H1 (cell line): ENCODE data around the gene PCDHGA2. TPM values are rescaled to one million over a fixed set of nuclear protein-coding genes. Genes with fewer than 3 reads are reported as not detected.

Experiments used
- CTCF ChIA-PET: fragments of 300-600 bp; sonication (Branson Sonifier 250); formaldehyde crosslinking; loops from one replicate; lab custom pipeline; 2021; ENCODE audit not compliant: partially characterized antibody; lab: Charles Lee
- POLR2A ChIA-PET: fragments of 300-600 bp; sonication (Branson Sonifier 250); formaldehyde crosslinking; loops from one replicate; lab custom pipeline; 2021; ENCODE audit warnings: inconsistent platforms; ENCODE audit not compliant: partially characterized antibody; lab: Charles Lee
- DNase-seq, 2 experiments: peaks; one replicate each; pipeline versions ENCODE4 v3.0.0 to v3.0.0-alpha.2; 2010 to 2022; ENCODE audit warnings: low spot score in 2 of 2, low read depth in 1 of 2, mixed read lengths in 1 of 2
- FAIRE-seq: peaks from 2 replicates; lab custom pipeline; 2011; peaks lifted over from hg19 to GRCh38; lab: Jason Lieb, UNC
- H2AFZ ChIP-seq: 2 replicates; pipeline ENCODE4 v1.8.1; 2012; ENCODE audit warnings: low read length, inconsistent platforms
- H2AK5ac ChIP-seq: 2 replicates; pipeline ENCODE4 v1.6.1; 2013; ENCODE audit warnings: low read depth, low read length
- H2BK120ac ChIP-seq: replicated peaks from 2 replicates; pipeline ENCODE3; 2013; ENCODE audit warnings: low read depth, low read length, inconsistent platforms
- H2BK12ac ChIP-seq: 2 replicates; pipeline ENCODE4 v1.6.1; 2013; ENCODE audit warnings: low read depth, low read length
- H2BK15ac ChIP-seq: 2 replicates; pipeline ENCODE4 v1.6.1; 2013; ENCODE audit warnings: low read length
- H2BK20ac ChIP-seq: 2 replicates; pipeline ENCODE4 v1.6.1; 2013; ENCODE audit warnings: low read length
- H2BK5ac ChIP-seq: 2 replicates; pipeline ENCODE4 v1.6.1; 2013; ENCODE audit warnings: low read depth, low read length
- H3K14ac ChIP-seq: 2 replicates; pipeline ENCODE4 v1.6.1; 2013; ENCODE audit warnings: inconsistent platforms; ENCODE audit not compliant: insufficient read length
- H3K18ac ChIP-seq: 2 replicates; pipeline ENCODE4 v1.6.1; 2013; ENCODE audit warnings: low read length; ENCODE audit errors: extremely low read depth
- H3K23ac ChIP-seq: 2 replicates; pipeline ENCODE4 v1.6.1; 2013; ENCODE audit warnings: inconsistent platforms; ENCODE audit not compliant: insufficient read length
- H3K23me2 ChIP-seq: 2 replicates; pipeline ENCODE4 v1.6.1; 2013; ENCODE audit warnings: low read depth, low read length
- H3K27ac ChIP-seq: 2 replicates; pipeline ENCODE4 v1.6.1; 2011; ENCODE audit warnings: low read depth, low read length, inconsistent platforms
- H3K27me3 ChIP-seq, 4 experiments: replicated peaks in 1 of 4; 1 replicate in 1 of 4; 2 replicates in 3 of 4; pipeline versions ENCODE4 v1.6.1 to v1.8.1; 2011 to 2013; ENCODE audit warnings: low read length in 3 of 4, mild to moderate bottlenecking in 3 of 4, inconsistent platforms in 2 of 4, mixed read lengths in 2 of 4, moderate library complexity in 1 of 4; ENCODE audit not compliant: control insufficient read depth in 3 of 4, insufficient read depth in 3 of 4; ENCODE audit errors: extremely low read depth in 1 of 4
- H3K36me3 ChIP-seq, 4 experiments: 2 replicates each; pipeline versions ENCODE4 v1.6.1 to v1.8.1; 2011 to 2013; ENCODE audit warnings: mild to moderate bottlenecking in 4 of 4, low read length in 3 of 4, moderate library complexity in 2 of 4, control low read depth in 1 of 4, inconsistent platforms in 1 of 4; ENCODE audit not compliant: insufficient read depth in 4 of 4, control insufficient read depth in 2 of 4
- H3K4ac ChIP-seq: replicated peaks from 2 replicates; pipeline ENCODE3; 2013; ENCODE audit warnings: low read length, low read depth, mixed read lengths, inconsistent platforms; ENCODE audit not compliant: insufficient read length
- H3K4me1 ChIP-seq, 4 experiments: replicated peaks in 1 of 4; 1 replicate in 1 of 4; 2 replicates in 3 of 4; pipeline versions ENCODE4 v1.6.1 to v1.8.1; 2011 to 2013; ENCODE audit warnings: low read length in 3 of 4, inconsistent platforms in 2 of 4, mixed read lengths in 1 of 4; ENCODE audit not compliant: insufficient read depth in 4 of 4, control insufficient read depth in 3 of 4
- H3K4me2 ChIP-seq, 2 experiments: 2 replicates each; pipeline versions ENCODE4 v1.6.1 to v1.8.1; 2011 to 2013; ENCODE audit warnings: low read depth in 2 of 2, low read length in 2 of 2, control low read depth in 1 of 2, inconsistent platforms in 1 of 2, mild to moderate bottlenecking in 1 of 2; ENCODE audit not compliant: insufficient read depth in 1 of 2
- H3K4me3 ChIP-seq, 4 experiments: fragments of 200-600, 300-600 bp in 1 of 4; sonication (generic), shearing (Covaris generic), sonication (Bioruptor Twin) in 1 of 4; 2 replicates each; pipeline versions ENCODE4 v1.5.1 to v1.8.1; 2011 to 2016; ENCODE audit warnings: low read length in 4 of 4, low read depth in 3 of 4, control low read depth in 2 of 4, inconsistent platforms in 2 of 4, mild to moderate bottlenecking in 2 of 4, mixed read lengths in 1 of 4, moderate library complexity in 1 of 4; ENCODE audit not compliant: insufficient read depth in 2 of 4; ENCODE audit errors: extremely low read depth in 1 of 4
- H3K56ac ChIP-seq: replicated peaks from 2 replicates; pipeline ENCODE3; 2013; ENCODE audit warnings: low read depth, mild to moderate bottlenecking, mixed read lengths, low read length, inconsistent platforms; ENCODE audit not compliant: insufficient read length
- H3K79me1 ChIP-seq: 2 replicates; pipeline ENCODE4 v1.6.1; 2013; ENCODE audit warnings: low read depth, low read length, control low read depth
- H3K79me2 ChIP-seq, 2 experiments: 2 replicates each; pipeline versions ENCODE4 v1.6.1 to v1.8.1; 2012 to 2013; ENCODE audit warnings: low read length in 2 of 2, mild to moderate bottlenecking in 2 of 2, inconsistent platforms in 1 of 2; ENCODE audit not compliant: insufficient read depth in 2 of 2, control insufficient read depth in 1 of 2
- H3K9ac ChIP-seq, 4 experiments: replicated peaks in 1 of 4; 1 replicate in 1 of 4; 2 replicates in 3 of 4; pipeline versions ENCODE4 v1.6.1 to v1.8.1; 2011 to 2013; ENCODE audit warnings: low read depth in 3 of 4, low read length in 3 of 4, control low read depth in 2 of 4, mild to moderate bottlenecking in 2 of 4, moderate library complexity in 2 of 4, inconsistent platforms in 1 of 4; ENCODE audit errors: extremely low read depth in 1 of 4
- H3K9me3 ChIP-seq, 2 experiments: 2 replicates each; pipeline versions ENCODE4 v1.6.1 to v1.8.1; 2012 to 2013; ENCODE audit warnings: mild to moderate bottlenecking in 2 of 2, moderate library complexity in 2 of 2, control low read depth in 1 of 2, inconsistent platforms in 1 of 2, low read depth in 1 of 2, low read length in 1 of 2, mixed read lengths in 1 of 2; ENCODE audit not compliant: insufficient read depth in 2 of 2
- H4K20me1 ChIP-seq, 2 experiments: replicated peaks in 1 of 2; 2 replicates each; pipeline versions ENCODE3 to v1.8.1; 2011 to 2013; ENCODE audit warnings: inconsistent platforms in 2 of 2, low read length in 2 of 2, mild to moderate bottlenecking in 1 of 2; ENCODE audit not compliant: insufficient read depth in 2 of 2, control insufficient read depth in 1 of 2
- H4K5ac ChIP-seq: 2 replicates; pipeline ENCODE4 v1.6.1; 2013; ENCODE audit warnings: low read length, low read depth, mixed read lengths, inconsistent platforms; ENCODE audit not compliant: insufficient read length
- H4K8ac ChIP-seq: 2 replicates; pipeline ENCODE4 v1.8.0; 2013; ENCODE audit warnings: mild to moderate bottlenecking, moderate library complexity, low read length, inconsistent platforms; ENCODE audit not compliant: insufficient read depth; ENCODE audit errors: extremely low read depth
- H4K91ac ChIP-seq: replicated peaks from 2 replicates; pipeline ENCODE3; 2013; ENCODE audit warnings: low read length, mixed read lengths, inconsistent platforms; ENCODE audit not compliant: insufficient read length
- CEBPB ChIP-seq: IDR thresholded peaks from 2 replicates; pipeline ENCODE4 v1.6.1; 2012; ENCODE audit warnings: low read depth, low read length
- CREB1 ChIP-seq: IDR thresholded peaks from 2 replicates; pipeline ENCODE4 v1.6.1; 2012; ENCODE audit warnings: inconsistent platforms
- KDM1A ChIP-seq: fragments of 200-600, 300-600 bp; sonication (generic); IDR thresholded peaks from 2 replicates; pipeline ENCODE4 v1.7.1; 2016; ENCODE audit warnings: mild to moderate bottlenecking, low read length, borderline replicate concordance
- PHF8 ChIP-seq: fragments of 200-600 bp; sonication (generic); conservative IDR thresholded peaks from 2 replicates; pipeline ENCODE4 v1.7.1; 2012; ENCODE audit warnings: low read depth, mild to moderate bottlenecking, inconsistent platforms, low read length, moderate library complexity
- RBBP5 ChIP-seq: IDR thresholded peaks from 2 replicates; pipeline ENCODE4 v1.7.1; 2012; ENCODE audit warnings: low read depth, mild to moderate bottlenecking, inconsistent platforms, low read length, moderate library complexity, borderline replicate concordance
- SP4 ChIP-seq: IDR thresholded peaks from 2 replicates; pipeline ENCODE4 v1.6.1; 2012; ENCODE audit warnings: low read length, inconsistent platforms
- SRF ChIP-seq: IDR thresholded peaks from 2 replicates; pipeline ENCODE4 v1.6.1; 2011; ENCODE audit warnings: mild to moderate bottlenecking, low read depth, low read length, moderate library complexity
- TAF1 ChIP-seq: IDR thresholded peaks from 2 replicates; pipeline ENCODE4 v1.6.1; 2011; ENCODE audit warnings: mild to moderate bottlenecking, low read depth, low read length
- TEAD4 ChIP-seq: IDR thresholded peaks from 2 replicates; pipeline ENCODE4 v1.6.1; 2012; ENCODE audit warnings: low read depth, low read length, inconsistent platforms, mixed read lengths
- USF2 ChIP-seq: IDR thresholded peaks from 2 replicates; pipeline ENCODE4 v1.6.1; 2011; ENCODE audit warnings: low read length, improper control_type of control experiment
- WGBS, 2 experiments: shearing (Covaris generic) in 1 of 2; methylation state at CpG; one replicate each; pipeline versions ENCODE4 v1.1.6 to v1.1.7; 2013 to 2015; ENCODE audit warnings: low lambda C conversion rate in 2 of 2, mixed read lengths in 2 of 2, inconsistent platforms in 1 of 2, low coverage in 1 of 2, missing lambda C conversion rate in 1 of 2; ENCODE audit not compliant: insufficient replicate concordance in 2 of 2, insufficient coverage in 1 of 2, insufficient read length in 1 of 2; ENCODE audit errors: extremely low coverage in 1 of 2, missing lambda C conversion rate in 1 of 2; 5-methylcytosine and 5-hydroxymethylcytosine counted together
- polyA plus RNA-seq, 7 experiments: library from polyadenylated mRNA; depleted of rRNA in 3 of 7; stranded (reverse) in 5 of 7; unstranded in 2 of 7; fragments of >200 nt in 5 of 7; fragments of 200-250 nt in 2 of 7; gene quantifications; 1 replicate in 5 of 7; 2 replicates in 1 of 7; 4 replicates in 1 of 7; pipeline versions ENCODE4 v1.2.1 to v1.2.3, GENCODE V29; 2011 to 2013; ENCODE audit warnings: missing spikeins in 2 of 7, mixed read lengths in 2 of 7
- total RNA-seq: library from RNA; stranded (reverse); fragmentation: NEBNext Ultra II Directional; extraction: Animal tissue kit (Norgen Biotek cat#: 25700); gene quantifications from 2 replicates; pipeline ENCODE4 v1.2.1, GENCODE V29; 2021

PCDHGA2 gene
- total and polyA plus RNA-seq, 2 of the 8 experiments (the other 6 are each of a cell fraction or from before 2014, with no cell fraction given) = 0.32 to 0.39 TPM

DNA sequence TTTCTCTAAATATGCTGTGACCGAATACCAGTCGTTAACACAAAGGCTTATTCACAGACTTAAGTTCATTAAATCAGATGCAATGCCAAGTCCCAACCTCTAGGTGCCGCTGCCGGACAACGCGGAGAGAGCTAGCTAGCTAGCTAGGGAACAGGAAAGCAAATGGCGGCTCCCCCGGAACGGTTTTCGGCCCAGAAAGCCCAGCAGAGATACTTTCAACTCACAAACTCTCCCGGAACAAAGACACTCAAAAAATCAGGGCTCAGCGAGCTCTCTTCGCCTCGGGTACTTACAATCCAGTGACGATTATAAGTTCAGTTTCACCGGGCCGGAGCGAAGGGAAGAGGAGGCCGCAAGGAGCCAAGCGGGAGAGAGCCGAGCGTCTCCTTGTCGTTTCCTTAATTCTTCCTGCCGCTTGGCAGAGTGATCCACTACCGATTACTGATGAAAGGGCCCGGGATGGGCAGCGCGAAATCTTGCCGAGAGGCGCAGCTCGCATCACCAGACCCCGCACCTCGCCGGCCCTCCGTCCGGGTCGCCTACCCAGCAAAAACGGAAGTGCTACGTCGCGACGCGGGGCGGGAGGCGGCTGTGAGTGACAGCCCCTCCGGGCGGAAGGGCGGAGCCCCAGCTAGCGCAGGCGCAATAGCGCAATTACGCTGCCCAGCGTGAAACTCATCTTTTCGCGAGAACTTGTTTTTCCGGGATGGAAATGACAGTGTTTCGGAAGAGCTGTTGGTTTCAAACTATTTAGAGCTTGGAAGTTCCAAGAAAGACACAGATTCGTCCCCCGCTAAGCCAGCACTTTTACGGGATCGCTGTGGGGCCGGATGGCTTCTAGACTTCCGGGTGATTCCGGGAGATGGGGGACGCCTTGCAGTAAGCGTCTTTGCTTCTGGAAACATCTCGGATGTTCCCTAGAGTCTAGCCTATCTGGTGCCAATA, 18.1 kb upstream of the PCDHGA2 start, which contains the start of gene TAF7:
TSS of gene TAF7 (minus strand) at position 560 of the 945 bp plus-strand sequence. CDS start 740 bp downstream, outside the sequence.
- peak within 1 kb of the TSS; percentile 84; the same call in 1 of the 2 replicates for H2AK5ac ChIP-seq
- H4K20me1 ChIP-seq = no peaks in the 10 kb centered on the region
- H3K23ac ChIP-seq = no peak within 1 kb of the TSS
- H3K4me3 ChIP-seq = peak within 1 kb of the TSS; percentile 79 to 99 (median 92)
- H3K9me3 ChIP-seq = peaks cover 22 to 27% of the 10 kb centered on the region in 2 experiments
- H3K9ac ChIP-seq = peak within 1 kb of the TSS; percentile 93 to 98 (median 96)
- no peak within 1 kb of the TSS for H2BK15ac ChIP-seq
- H3K18ac ChIP-seq = peak within 1 kb of the TSS; percentile 68
- peak within 1 kb of the TSS; percentile 78 for H2BK120ac ChIP-seq
- H3K23me2 ChIP-seq = peaks cover 3% of the 10 kb centered on the region
- no peak within 1 kb of the TSS for H3K14ac ChIP-seq
- H3K4me2 ChIP-seq = peak within 1 kb of the TSS; percentile 66 to 74
- H2BK20ac ChIP-seq = no peak within 1 kb of the TSS
- no peaks in the 10 kb centered on the region for H3K79me1 ChIP-seq
- H3K27me3 ChIP-seq = no peaks in the 10 kb centered on the region
- peak within 1 kb of the TSS; percentile 45 for H4K91ac ChIP-seq
- peak within 1 kb of the TSS; percentile 83 for H3K56ac ChIP-seq
- peaks cover 11 to 25% of the 10 kb centered on the region in 2 experiments for H3K79me2 ChIP-seq
- DNase-seq = peak; percentile 77 to 95
- CTCF ChIA-PET = interaction anchor here (0.6 to 5.0 kb wide), 56 partner anchors 9 to 297 kb away, joined by 3 to 30 read pairs (median 5); partner anchors contain the start of genes PCDHB12, PCDHB13, PCDHB14 and PCDHB15
- peak within 1 kb of the TSS; percentile 95 for H3K27ac ChIP-seq
- no peaks in the 10 kb centered on the region for H3K4me1 ChIP-seq
- 3% methylated on average over 67 of the region's 67 CpGs; no CpG with 5 or more reads in 1 of the 2 experiments for WGBS, 2 experiments
- peak within 1 kb of the TSS; percentile 40 for H4K5ac ChIP-seq
- H4K8ac ChIP-seq = peak within 1 kb of the TSS; percentile 96; the same call in 1 of the 2 replicates
- H3K36me3 ChIP-seq = peaks cover 5 to 27% (median 19%) of the 10 kb centered on the region in 4 experiments; a peak in 6 of 8 replicates
- peak within 1 kb of the TSS; percentile 93 for H2BK5ac ChIP-seq
- peak within 1 kb of the TSS; percentile 92 for H3K4ac ChIP-seq
- peak within 1 kb of the TSS; percentile 100 for H2AFZ ChIP-seq
- POLR2A ChIA-PET = interaction anchor here (0.6 to 3.1 kb wide), 23 partner anchors 9 to 299 kb away, joined by 3 to 18 read pairs (median 4); partner anchors contain the start of genes DIAPH1, PCDHB15, PCDHB5 and PCDHGA1
- H2BK12ac ChIP-seq = no peak within 1 kb of the TSS
- peak; percentile 79 for FAIRE-seq
- no peak for TF ChIP-seq USF2
- peak; percentile 98 for TF ChIP-seq TAF1
- peak; percentile 30; the same call in 1 of the 2 replicates for TF ChIP-seq TEAD4
- no peak for TF ChIP-seq SRF
- peak; percentile 100 for TF ChIP-seq PHF8
- no peak for TF ChIP-seq CEBPB
- no peak for TF ChIP-seq KDM1A
- TF ChIP-seq SP4 = peak; percentile 72
- TF ChIP-seq CREB1 = peak; percentile 80
- no peak for TF ChIP-seq RBBP5
